ENCODE measurements around the gene FAM149A. TPM values are rescaled to one million over a fixed set of nuclear protein-coding genes. Genes with fewer than 3 reads are reported as not detected.

Gene FAM149A
- polyA plus RNA-seq, 1 donor (not counting 4 experiments of a cell fraction or from before 2014, with no cell fraction given): 0.41 TPM

DNA sequence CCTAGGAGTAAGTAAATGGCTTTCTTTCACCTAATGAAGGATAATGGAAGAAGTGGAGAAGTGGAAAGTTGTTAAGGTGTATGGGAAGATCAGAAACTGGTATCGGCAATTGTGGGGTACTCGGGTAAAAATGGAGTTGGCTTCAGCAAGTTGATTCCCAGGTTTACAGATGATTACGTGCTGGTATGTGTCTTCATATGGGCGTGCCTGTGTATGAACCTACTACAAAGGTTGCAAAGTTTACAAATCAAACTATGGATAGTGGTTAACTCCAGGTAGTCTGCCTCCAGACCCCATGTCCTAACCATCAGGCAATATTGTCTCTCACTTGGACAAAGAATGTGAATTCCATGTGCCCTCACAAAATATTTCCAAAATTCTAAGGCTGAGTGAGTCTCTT lies 34.8 kb upstream of the FAM149A start:
- no peaks in the 10 kb centered on the region for H3K36me3 ChIP-seq (ENCODE audit: control insufficient read depth in 2 of 2, extremely low read depth in 1 of 2, insufficient read depth in 2 of 2, low read length in 2 of 2)
- H3K9me3 ChIP-seq (ENCODE audit: control insufficient read depth, low read depth, low read length): no peaks in the 10 kb centered on the region
- H3K27ac ChIP-seq (ENCODE audit: control insufficient read depth, insufficient read depth, low read length): no peak overlapping the region
- no peaks in the 10 kb centered on the region for H3K79me2 ChIP-seq (ENCODE audit: control insufficient read depth, insufficient read depth, low read length)
- H3K4me1 ChIP-seq (ENCODE audit: control insufficient read depth, extremely low read depth, insufficient read depth, low read length): peaks cover 15% of the 10 kb centered on the region
- no peaks in the 10 kb centered on the region for H4K20me1 ChIP-seq (ENCODE audit: control insufficient read depth, extremely low read depth, insufficient read depth, low read length)
- no peak overlapping the region for H3K9ac ChIP-seq (ENCODE audit: control insufficient read depth, extremely low read depth, insufficient read depth, low read length)
- H3K4me2 ChIP-seq (ENCODE audit: control insufficient read depth, extremely low read depth, insufficient read depth, low read depth, low read length): peak overlapping the region; percentile 58
- H3K27me3 ChIP-seq (ENCODE audit: control insufficient read depth, extremely low read depth, insufficient read depth, low read length): no peaks in the 10 kb centered on the region
- no peak for TF ChIP-seq EZH2 (IDR thresholded peaks at IDR 0.05; ENCODE audit: low read length)
- no peaks in the 10 kb centered on the region for H3K9me1 ChIP-seq (ENCODE audit: control insufficient read depth, extremely low read depth, insufficient read depth, low read length)
- FAIRE-seq (peak; percentile 91), DNase-seq (ENCODE audit: low read depth, low spot score) (no peak)
- H3K4me3 ChIP-seq (ENCODE audit: control insufficient read depth in 2 of 3, extremely low read depth in 1 of 3, insufficient read depth in 2 of 3, low read depth in 1 of 3, low read length in 3 of 3): peak overlapping the region; percentile 39 to 73 (median 63)
- H2AFZ ChIP-seq (ENCODE audit: control insufficient read depth, low read length): peak overlapping the region; percentile 95
- dilution Hi-C loops (cut with MboI; ENCODE audit: extremely low pct_ligation_motif_present, low sequenced_read_pairs): no loop called here

- Histone ChIP-seq H3K9ac (ENCODE audit: control insufficient read depth, extremely low read depth, insufficient read depth, low read length) (no peak overlapping the region), H2AFZ (ENCODE audit: control insufficient read depth, low read length) (no peak overlapping the region), H3K4me2 (ENCODE audit: control insufficient read depth, extremely low read depth, insufficient read depth, low read depth, low read length) (no peak overlapping the region), H3K4me1 (ENCODE audit: control insufficient read depth, extremely low read depth, insufficient read depth, low read length) (peaks cover 15% of the 10 kb centered on the region), H3K9me3 (ENCODE audit: control insufficient read depth, low read depth, low read length) (no peaks in the 10 kb centered on the region), H3K27me3 (ENCODE audit: control insufficient read depth, extremely low read depth, insufficient read depth, low read length) (no peaks in the 10 kb centered on the region), H3K27ac (ENCODE audit: control insufficient read depth, insufficient read depth, low read length) (no peak overlapping the region), H3K9me1 (ENCODE audit: control insufficient read depth, extremely low read depth, insufficient read depth, low read length) (no peaks in the 10 kb centered on the region), H3K4me3 (ENCODE audit: control insufficient read depth in 2 of 3, extremely low read depth in 1 of 3, insufficient read depth in 2 of 3, low read depth in 1 of 3, low read length in 3 of 3) (no peak overlapping the region), H3K79me2 (ENCODE audit: control insufficient read depth, insufficient read depth, low read length) (no peaks in the 10 kb centered on the region), H4K20me1 (ENCODE audit: control insufficient read depth, extremely low read depth, insufficient read depth, low read length) (no peaks in the 10 kb centered on the region), H3K36me3 (ENCODE audit: control insufficient read depth in 2 of 2, extremely low read depth in 1 of 2, insufficient read depth in 2 of 2, low read length in 2 of 2) (no peaks in the 10 kb centered on the region)
- FAIRE-seq: no peak
- DNase-seq (ENCODE audit: low read depth, low spot score): no peak
- TF ChIP-seq, protein P1, sequence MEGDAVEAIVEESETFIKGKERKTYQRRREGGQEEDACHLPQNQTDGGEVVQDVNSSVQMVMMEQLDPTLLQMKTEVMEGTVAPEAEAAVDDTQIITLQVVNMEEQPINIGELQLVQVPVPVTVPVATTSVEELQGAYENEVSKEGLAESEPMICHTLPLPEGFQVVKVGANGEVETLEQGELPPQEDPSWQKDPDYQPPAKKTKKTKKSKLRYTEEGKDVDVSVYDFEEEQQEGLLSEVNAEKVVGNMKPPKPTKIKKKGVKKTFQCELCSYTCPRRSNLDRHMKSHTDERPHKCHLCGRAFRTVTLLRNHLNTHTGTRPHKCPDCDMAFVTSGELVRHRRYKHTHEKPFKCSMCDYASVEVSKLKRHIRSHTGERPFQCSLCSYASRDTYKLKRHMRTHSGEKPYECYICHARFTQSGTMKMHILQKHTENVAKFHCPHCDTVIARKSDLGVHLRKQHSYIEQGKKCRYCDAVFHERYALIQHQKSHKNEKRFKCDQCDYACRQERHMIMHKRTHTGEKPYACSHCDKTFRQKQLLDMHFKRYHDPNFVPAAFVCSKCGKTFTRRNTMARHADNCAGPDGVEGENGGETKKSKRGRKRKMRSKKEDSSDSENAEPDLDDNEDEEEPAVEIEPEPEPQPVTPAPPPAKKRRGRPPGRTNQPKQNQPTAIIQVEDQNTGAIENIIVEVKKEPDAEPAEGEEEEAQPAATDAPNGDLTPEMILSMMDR (optimal IDR thresholded peaks at IDR 0.05 in 1 of 3, IDR thresholded peaks at IDR 0.05 in 1 of 3, conservative IDR thresholded peaks at IDR 0.05 in 1 of 3; ENCODE audit: extremely low read depth in 1 of 3, insufficient read depth in 2 of 3, low read length in 3 of 3): no peak
- no peak for TF ChIP-seq EZH2 (IDR thresholded peaks at IDR 0.05; ENCODE audit: low read length)
- dilution Hi-C loops (cut with MboI; ENCODE audit: extremely low pct_ligation_motif_present, low sequenced_read_pairs): no loop called here
Measured at GRCh38 chr4:186072516-186072915, 32.0 kb upstream of the FAM149A start.

DNA sequence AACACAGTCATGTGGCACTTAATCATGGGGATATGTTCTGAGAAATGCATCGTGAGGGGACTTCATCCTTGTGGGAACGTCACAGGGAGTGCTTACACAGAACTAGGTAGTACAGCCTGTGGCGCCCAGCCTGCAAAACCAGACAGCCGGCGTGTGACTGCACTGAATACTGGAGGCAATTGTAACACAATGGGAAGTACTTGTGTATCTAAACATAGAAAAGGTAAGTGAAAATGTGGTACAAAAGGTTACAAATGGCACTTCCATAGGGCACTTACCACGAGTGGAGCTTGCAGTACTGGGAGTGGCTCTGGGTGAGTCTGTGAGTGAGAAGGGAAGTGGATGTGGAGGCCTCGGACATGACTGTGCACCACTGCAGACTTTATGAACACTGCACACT lies 30.3 kb upstream of the FAM149A start:
- Histone ChIP-seq H3K79me2 (ENCODE audit: control insufficient read depth, insufficient read depth, low read length) (no peaks in the 10 kb centered on the region), H3K9ac (ENCODE audit: control insufficient read depth, extremely low read depth, insufficient read depth, low read length) (no peak overlapping the region), H3K4me3 (ENCODE audit: control insufficient read depth in 2 of 3, extremely low read depth in 1 of 3, insufficient read depth in 2 of 3, low read depth in 1 of 3, low read length in 3 of 3) (no peak overlapping the region), H3K36me3 (ENCODE audit: control insufficient read depth in 2 of 2, extremely low read depth in 1 of 2, insufficient read depth in 2 of 2, low read length in 2 of 2) (no peaks in the 10 kb centered on the region), H3K4me1 (ENCODE audit: control insufficient read depth, extremely low read depth, insufficient read depth, low read length) (peaks cover 12% of the 10 kb centered on the region), H3K9me3 (ENCODE audit: control insufficient read depth, low read depth, low read length) (no peaks in the 10 kb centered on the region), H3K27me3 (ENCODE audit: control insufficient read depth, extremely low read depth, insufficient read depth, low read length) (no peaks in the 10 kb centered on the region), H4K20me1 (ENCODE audit: control insufficient read depth, extremely low read depth, insufficient read depth, low read length) (no peaks in the 10 kb centered on the region), H3K27ac (ENCODE audit: control insufficient read depth, insufficient read depth, low read length) (no peak overlapping the region), H2AFZ (ENCODE audit: control insufficient read depth, low read length) (no peak overlapping the region), H3K4me2 (ENCODE audit: control insufficient read depth, extremely low read depth, insufficient read depth, low read depth, low read length) (no peak overlapping the region), H3K9me1 (ENCODE audit: control insufficient read depth, extremely low read depth, insufficient read depth, low read length) (no peaks in the 10 kb centered on the region)
- TF ChIP-seq, protein P1 (optimal IDR thresholded peaks at IDR 0.05 in 1 of 3, IDR thresholded peaks at IDR 0.05 in 1 of 3, conservative IDR thresholded peaks at IDR 0.05 in 1 of 3; ENCODE audit: extremely low read depth in 1 of 3, insufficient read depth in 2 of 3, low read length in 3 of 3): no peak
- TF ChIP-seq EZH2 (IDR thresholded peaks at IDR 0.05; ENCODE audit: low read length): no peak
- FAIRE-seq (no peak), DNase-seq (ENCODE audit: low read depth, low spot score) (no peak)
- dilution Hi-C loops (cut with MboI; ENCODE audit: extremely low pct_ligation_motif_present, low sequenced_read_pairs): no loop called here

Data from keratinocyte (primary cell).